ENCODE data around the gene CNOT6L.

The CNOT6L gene

DNA sequence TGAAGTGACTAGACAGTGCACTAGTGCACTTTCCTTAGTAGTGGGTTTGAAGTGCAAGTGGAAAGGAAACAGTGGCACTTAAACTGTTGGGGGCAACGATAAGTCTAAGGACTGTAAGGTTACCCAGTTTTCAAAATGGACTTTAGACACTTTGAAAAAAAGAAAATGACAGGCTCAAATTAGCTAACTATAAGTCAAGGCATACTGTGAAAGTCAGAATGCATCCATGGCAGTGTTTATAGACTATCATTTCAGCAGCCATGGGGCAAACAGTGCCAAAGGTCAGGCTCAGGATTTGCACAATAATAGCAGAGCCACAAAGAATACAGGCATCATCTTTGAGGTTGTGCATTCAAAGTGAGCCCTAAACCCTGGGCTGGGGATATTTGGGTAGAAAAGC is 109.1 kb downstream of the CNOT6L start:
- DNase-seq: no peak

DNA sequence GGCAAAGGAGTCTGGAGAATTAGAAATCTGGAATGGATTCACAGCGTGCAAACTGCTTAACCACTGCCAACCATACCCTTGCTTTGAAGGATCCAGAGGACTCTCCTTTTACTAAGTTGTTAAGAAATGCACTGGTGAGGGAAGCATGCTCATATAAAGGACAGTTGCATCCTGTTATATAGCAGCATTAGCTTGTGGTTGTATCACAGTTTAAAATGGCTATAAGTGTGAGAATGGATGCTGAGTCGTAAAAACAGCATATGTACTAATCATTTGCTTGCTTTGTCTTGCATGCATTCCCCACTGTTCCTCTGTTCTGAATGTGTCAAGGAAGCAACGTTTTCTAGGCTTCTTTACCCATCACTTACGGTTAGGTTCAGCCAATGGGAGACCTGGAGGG is 112.5 kb downstream of the CNOT6L start:
- no peak for DNase-seq

DNA sequence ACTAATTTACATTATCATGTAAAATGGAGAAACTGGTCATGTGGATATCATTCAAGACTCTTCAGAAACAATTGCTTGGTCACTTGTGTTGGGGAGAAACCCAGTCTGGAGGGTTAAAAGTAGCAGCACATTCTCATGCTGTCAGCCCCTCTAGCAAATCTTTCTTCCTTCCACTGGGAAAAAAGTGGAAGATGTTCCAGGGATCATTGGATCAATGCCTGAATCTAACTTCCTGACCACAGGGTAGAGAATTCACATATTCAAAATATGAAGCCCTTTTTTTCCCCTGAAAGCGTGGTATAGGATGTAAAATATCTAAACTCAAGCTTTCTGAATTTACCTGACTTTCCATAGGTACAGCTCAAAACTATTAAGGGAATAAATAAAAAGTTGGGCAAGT is 115.5 kb downstream of the CNOT6L start:
- DNase-seq: no peak

DNA sequence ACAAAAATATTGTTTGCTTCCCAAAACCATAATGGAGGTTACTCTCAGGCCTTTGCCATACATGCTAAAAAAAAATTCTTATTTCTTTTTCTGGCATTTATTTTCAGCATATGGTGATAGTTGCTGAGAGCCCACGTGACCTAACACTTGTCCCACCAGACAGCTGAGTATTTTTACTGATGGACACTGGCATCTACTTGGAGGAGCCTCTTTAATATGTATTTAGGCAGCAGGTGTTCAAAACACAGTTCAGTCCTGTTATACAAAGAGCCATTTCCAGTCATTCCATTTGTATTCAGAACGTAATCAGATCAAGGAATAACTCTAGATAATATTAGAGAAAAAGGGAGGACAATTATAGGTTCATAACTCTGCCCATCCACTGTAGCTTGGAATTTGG is 118.0 kb downstream of the CNOT6L start:
- DNase-seq: no peak

DNA sequence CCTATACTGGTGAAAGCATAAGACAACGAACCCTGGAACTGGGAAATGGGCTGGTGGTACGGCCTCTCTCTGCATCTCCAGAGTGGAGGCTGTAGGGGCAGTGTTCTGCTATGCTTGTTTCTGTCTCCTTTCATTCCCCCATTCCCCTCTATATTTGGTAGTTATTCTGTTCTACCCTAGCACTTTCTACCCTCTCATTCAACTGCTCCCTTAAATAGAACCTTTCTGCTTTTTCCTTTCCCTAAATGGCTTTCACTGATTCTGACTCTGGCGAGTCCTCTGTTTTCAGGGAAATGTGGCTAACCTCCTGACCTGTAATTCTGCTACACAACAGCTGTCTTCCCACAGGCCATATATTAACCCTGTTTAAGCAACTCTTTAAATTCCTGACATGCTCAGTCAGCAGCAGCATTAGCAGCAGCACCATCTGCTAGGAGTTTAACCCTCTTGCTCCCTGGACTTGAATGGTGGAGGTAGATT is 119.4 kb downstream of the CNOT6L start:
- DNase-seq: no peak

DNA sequence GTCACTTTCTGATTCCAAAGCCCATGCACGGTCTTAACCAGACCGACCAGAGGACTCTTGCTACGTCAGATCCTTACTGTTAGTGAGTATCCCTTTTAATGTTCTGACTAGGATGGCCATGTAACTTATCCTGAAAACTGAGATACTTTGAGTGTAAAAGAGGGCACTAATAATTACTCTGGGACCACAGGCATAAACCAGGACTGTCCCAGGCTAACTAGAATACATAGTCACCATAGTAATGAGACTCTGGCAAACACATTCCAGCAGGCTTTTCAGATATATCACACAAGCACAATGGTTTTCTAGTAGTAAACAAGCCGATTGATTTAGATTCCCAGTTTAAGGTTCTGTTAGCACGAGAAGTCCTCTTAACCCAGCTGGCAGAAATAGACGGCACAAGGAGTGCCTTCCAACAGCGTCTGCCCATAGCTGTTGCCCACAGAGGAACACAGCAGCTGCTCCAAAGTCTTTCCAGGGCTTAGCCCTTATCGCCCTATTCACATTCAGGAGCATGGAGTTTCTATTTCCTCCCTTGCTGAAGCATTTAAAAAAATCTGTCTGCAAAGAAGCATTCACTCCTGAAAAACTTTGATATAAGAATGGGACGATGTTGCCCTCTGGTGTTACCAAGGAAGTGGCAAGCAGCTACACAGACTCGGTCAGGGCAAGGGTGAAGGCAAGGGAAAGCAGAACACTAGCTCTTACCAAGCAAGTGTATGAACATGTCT is 121.1 kb downstream of the CNOT6L start:
- no peak for DNase-seq

DNA sequence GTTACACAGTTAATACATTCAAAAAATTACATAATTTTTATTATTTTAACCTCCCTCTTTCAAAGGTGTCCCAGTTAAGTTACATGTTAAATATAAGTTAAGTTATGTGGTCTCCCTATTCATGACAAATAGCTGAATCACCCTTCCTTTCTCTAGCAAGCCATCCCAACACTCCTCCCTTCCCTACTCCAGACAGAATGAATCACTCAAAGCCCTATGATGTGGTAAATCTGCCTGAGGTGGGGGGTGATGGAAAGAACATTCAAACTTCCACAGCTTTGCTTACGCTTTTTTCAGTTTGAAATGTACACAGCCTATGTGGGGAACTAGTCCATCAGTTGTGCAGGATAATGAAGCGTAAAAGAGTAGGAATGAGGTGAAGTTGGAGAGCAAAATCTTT is 123.4 kb downstream of the CNOT6L start:
- no peak for DNase-seq

DNA sequence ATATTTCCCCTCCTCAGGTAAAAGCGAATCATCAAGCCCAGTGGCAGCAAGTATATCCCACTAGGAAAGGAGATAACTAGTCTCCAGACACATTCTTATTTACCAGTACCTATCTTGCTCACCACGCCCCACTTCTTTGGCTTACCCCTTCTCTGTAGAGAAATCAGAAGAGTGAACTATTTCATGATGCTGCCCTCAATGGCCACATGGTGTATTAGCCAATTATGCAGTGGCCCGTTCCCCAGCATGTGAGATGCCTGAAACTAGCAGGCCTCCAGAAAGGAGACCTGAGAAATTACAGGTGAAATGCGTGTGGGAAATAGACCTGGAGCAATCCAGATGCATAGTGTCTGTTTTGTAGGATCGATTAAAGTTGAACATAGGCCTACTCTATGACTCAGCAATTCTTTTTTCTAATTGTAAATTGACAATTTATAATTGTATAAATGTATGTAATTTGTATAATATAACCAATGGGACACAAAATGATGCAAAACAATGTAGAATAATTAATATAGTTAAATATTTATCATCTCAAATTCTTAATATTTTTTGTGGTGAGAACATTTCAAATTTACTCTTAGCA is 126.2 kb downstream of the CNOT6L start:
- no peak for DNase-seq

DNA sequence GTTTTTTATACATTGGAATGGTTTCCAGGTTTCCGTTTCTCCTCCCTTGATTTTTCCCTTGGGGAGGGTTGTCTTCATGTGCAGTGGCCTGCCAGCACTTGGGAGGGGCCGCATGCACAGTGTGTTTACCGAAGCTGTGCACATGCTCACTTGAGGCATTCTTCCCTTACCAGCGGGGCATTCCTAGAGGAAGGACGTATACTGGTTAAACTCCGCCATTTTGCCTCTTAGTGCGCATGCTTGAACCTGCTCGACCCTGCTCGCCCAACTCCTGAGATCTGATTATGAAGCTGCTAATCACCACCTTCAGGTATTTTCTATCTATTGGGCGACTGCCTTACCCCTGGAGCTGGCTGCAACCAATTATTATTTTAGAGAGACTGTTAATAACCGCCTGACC is 137.4 kb downstream of the CNOT6L start:
- DNase-seq: no peak

DNA sequence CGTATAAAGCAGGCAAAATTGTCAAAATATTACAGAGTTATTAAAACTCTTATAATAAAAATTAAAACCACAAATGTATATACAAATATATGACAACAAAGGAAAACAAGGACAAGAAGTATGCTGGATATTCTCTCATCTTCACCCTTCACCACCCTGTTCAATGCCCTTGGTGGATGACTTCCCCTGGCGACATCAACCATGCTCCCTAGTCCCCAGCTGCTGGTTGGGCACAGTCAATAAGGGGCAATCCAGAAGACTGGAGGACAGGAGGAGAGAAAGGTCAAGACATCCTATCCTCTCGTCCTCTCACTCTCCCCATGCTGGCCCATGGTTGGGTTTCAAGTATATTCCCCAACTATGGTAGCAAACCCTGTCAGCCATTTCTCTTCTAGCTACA is 142.3 kb downstream of the CNOT6L start:
- no peak for DNase-seq

DNA sequence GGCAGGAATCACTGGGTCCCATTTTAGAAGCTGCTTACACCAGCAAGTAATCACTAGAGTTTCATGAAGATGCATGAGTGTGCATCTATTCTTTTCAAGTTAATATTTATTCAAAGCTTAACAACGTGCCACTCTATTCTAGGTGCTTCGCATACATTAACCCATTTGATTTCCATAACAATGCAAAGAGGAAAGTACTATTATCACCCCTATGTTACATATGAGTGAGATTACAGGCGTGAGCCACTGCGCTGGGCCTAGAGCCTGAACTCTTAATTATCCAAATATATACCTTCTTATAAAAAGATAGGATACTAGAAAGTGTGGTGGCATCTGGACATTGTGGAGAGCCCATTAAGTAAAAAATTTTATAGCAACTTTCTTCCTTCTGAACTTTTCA is 148.1 kb downstream of the CNOT6L start:
- DNase-seq: no peak

DNA sequence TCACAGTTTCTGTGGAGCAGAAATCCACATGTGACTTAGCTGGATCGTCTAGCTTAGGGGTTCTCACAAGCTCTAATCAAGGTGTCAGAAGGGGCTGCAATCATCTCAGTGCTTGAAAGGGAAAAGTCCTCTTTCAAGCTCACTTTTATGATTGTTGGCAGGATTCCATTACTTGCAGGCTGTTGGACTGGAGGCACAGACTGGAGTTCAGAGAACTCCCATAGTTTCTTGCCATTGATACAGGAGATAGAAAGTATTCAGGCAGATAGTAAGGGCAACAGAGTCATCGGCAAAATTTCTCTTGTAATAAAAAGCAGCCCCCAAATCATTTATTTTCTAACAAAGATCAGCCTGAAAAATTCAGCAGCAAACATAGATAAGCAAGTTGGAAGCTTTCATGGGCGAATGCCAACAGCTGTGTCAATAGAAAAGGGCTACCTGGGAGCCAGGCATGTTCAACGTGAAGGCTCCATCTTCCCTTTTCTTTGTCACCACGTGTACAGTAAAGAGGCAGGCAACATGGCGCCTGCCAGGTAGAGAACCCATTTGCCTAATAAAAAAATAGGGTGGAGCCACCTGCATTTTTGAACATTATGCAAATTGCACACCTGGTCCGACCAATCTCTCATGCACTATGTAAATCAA is 149.1 kb downstream of the CNOT6L start:
- DNase-seq: no peak

DNA sequence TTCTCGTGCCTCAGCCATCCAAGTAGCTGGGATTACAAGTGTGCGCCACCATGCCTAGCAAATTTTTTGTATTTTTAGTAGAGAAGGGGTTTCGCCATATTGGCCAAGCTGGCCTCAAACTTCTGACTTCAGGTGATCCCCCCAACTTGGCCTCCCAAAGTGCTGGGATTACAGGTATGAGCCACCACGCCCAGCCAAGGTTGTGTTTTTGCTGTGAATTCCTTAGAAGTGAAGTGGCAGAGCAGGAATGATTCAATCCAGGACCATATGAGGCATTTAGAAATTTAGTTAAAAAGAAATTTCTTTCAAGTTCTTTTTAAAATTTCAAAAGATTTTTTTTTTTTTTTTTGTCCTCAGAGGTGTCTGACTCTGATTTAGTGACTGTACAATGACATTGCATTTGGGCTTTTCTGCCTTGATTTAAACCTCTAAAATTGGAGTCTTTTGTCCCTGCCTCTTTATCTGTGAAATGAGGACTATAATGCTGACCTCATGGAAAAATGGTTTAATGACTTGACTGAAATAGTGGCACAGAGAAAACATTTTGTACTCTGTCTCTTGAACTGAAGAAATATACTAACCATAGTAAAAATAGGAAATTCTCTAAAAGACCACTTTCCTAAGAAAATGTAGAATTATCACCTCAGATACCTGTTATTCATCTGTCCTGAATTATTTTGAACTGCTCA is 153.6 kb downstream of the CNOT6L start:
- DNase-seq: no peak

Data from activated CD4-positive, alpha-beta T cell treated with anti-CD3 and anti-CD28 coated beads for 1 hour (primary cell).